LNCaP clone FGC (cell line): Measurements from ENCODE around the gene ASCL2.

ENCODE experiments used
- DNase-seq: peaks from one replicate; pipeline ENCODE4 v3.0.0-alpha.2; 2011; ENCODE audit warnings: low read depth
- H3K4me3 ChIP-seq: 2 replicates; pipeline ENCODE4 v1.5.1; 2011; ENCODE audit warnings: mild to moderate bottlenecking, low read depth, low read length, control low read depth
- TF ChIP-seq, protein P1 (sequence below): IDR thresholded peaks from 2 replicates; pipeline ENCODE4 v1.5.1; 2012; ENCODE audit warnings: mild to moderate bottlenecking; ENCODE audit not compliant: control insufficient read depth, insufficient read depth; ENCODE audit errors: extremely low read depth

ASCL2 gene

DNA sequence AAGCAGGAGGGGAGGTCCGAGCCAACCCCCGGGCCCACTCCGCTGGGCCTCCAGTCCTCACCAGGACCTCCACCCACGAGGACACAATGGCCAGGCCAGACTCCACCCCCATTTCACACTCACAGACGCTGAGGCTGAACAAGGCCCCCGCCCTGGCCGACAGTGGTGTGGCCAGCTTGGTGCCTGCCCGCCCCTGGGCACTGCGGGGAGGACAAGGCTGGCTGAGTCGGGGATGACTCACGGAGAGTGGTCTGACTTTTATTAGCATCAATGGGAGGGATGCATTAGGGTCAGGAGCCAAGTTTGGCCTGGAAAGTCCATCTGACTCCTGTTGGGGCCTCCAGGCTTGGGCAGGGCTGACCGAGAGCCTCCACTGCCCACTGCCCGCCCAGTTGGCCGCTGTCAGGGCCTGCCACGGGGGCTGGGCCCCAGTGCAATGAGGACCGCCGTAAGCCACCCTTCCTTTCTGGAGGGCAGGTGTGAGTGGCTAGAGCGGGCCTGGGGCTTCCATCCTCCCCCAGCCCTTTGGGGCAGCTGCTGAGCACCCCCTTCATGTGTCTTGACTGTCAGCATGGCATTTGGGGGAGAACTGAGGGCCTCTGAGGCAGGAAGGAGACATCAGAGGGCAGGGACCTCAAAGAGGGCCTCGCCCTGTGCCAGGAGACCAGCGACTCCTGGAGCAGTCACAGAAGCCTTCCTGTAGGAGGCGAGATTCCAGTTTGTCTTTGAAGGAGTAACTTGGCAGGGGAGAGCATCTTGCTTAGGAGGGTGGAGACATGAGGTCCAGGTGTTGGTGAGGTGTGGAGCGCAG lies 42.0 kb upstream of the ASCL2 start:
- TF ChIP-seq, protein P1, sequence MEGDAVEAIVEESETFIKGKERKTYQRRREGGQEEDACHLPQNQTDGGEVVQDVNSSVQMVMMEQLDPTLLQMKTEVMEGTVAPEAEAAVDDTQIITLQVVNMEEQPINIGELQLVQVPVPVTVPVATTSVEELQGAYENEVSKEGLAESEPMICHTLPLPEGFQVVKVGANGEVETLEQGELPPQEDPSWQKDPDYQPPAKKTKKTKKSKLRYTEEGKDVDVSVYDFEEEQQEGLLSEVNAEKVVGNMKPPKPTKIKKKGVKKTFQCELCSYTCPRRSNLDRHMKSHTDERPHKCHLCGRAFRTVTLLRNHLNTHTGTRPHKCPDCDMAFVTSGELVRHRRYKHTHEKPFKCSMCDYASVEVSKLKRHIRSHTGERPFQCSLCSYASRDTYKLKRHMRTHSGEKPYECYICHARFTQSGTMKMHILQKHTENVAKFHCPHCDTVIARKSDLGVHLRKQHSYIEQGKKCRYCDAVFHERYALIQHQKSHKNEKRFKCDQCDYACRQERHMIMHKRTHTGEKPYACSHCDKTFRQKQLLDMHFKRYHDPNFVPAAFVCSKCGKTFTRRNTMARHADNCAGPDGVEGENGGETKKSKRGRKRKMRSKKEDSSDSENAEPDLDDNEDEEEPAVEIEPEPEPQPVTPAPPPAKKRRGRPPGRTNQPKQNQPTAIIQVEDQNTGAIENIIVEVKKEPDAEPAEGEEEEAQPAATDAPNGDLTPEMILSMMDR, result 0 out of 2 replicates have a peak, but pooled peaks have one; percentile 1
- no peak overlapping the region for H3K4me3 ChIP-seq
- DNase-seq, result no peak

DNA sequence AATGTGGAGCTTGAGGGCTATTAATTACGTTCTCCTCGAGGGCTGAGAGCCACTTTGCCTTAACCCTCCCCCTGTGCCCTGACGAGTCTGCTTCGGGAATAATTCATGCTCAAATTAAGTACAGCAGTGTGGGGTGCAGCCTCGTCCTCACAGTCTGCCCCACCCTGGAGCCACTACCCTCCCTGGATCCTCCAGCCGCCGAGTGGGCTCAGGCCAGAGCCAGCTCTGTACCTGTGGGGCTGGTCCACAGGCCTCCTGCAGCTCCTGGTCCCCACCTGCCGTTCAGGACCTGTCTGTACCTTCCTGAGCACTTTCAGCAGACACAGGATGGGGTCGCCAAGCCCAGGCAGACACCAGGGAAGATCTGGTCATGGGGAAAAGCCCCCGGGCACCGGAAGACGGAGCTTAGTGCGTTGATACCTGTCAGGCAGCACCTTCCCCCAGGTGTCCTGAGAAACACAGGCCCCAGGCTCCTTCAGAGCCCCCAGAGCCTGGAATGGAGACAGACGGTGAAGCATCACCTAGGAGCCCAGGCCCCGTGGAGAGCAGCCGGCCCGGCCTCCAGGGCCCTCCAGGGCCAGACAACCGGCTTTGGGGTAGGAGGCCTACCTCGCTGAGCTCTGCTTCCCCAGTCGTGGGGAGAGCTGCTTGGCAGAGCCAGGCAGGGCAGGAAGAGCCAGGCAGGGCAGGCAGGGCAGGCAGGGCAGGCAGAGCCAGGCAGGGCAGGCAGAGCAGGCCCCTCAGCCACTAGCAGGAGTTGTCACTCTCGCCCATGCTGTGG lies 41.2 kb upstream of the ASCL2 start:
- no peak overlapping the region for H3K4me3 ChIP-seq
- no peak for DNase-seq
- TF ChIP-seq, protein P1, result no peak

DNA sequence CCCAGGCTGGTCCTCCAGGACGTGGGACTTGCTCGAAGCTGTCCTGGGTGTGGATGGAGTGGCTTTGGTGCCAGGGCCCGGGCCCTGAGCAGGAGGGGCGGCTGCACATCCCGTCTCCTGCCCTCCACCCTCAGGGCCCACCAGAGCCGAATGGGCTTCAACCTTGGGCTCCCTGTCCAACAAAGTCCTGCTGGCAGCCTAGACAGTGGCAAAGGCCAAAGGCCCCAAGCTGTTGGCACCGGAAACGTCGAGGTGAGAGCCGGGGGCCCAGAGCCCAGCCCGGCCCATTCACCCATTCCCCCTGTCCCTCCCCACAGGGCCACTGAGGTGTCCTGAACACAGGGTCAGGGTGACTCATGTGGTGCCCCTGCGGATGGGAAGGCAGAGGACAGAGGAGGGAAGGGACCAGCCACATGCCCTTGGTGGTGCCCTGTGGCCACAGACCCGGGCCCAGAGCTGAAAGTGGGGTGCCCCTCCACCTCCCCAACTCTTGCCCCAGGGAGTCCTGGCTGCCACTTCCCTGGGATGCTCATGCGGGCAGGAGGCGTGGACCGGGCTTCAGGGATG lies 40.5 kb upstream of the ASCL2 start:
- TF ChIP-seq, protein P1, result no peak
- H3K4me3 ChIP-seq, result no peak overlapping the region
- DNase-seq, result no peak

DNA sequence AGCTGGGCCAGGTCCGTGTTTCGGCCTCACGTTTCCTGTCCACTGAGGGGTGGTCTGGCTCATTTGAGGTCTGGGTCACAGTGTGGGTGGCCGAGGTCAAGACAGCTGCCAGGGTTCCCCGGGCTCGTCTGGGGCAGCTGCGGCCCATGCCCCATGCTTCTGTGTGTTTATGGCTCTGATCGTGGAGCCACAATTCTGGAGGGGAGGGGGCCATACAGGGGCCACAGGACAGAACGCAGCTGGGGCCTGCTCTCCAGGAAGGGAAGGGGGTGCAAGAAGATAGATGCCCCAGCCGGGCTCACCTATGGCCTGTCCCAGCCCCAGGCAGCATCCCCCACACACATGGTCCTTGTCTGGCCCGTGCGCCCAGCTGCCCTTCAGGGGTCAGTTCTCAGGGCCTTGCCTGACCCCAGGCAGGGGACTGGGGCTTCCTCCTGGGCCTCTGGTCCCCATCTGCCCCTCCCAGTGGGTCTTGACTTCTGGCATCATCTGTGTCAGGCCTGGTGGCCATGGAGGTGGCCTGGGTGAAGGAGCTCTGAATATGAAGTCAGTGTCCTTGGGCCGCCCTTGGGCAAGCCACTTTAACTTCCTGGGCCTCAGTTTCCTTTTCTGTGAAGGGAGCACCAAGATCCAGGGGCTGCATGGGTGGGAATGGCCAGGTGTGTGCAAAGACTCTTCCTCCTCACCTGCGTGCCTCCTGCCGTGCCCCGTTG lies 39.8 kb upstream of the ASCL2 start:
- H3K4me3 ChIP-seq, result no peak overlapping the region
- TF ChIP-seq, protein P1, result no peak
- no peak for DNase-seq

DNA sequence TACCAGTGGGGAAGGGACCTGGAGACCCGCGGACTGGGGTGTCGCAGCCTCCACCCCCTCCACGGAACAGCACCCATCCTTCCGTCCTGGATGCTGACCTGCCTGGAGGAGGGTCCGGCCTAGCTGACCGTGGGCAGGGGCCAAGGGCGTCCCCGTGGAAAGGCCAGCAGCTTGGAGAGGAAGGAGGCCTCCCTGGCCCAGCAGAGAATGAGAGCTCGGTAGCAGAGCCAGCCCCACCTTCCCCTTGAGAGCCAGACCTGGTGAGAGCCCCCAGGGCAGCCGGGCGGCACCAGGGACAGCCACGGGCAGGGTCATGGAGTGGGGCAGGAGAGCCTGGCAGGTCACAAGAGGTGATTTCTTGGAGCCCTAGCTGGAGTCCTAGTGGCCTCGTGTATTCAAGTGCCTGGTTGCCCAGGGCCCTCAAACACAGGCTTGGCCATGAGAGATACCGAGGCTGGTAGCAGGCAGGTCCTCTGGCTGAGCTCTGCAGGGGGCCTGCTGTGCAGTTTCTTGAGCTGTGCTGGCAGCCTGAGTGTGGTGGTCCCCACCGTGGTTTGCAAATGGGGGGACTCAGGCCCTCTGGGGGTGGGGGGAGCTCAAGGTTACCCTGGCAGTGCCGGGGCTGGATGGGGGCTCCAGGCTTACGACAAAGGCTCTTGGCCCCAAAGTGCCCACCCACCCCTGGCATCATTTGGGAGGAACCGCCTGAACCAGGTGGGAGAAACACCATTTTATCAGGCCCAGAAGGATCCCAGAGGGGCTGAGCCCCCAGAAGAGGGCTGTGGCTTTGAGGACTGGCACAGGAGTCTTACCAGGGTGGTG lies 39.1 kb upstream of the ASCL2 start:
- H3K4me3 ChIP-seq, result no peak overlapping the region
- DNase-seq, result no peak
- TF ChIP-seq, protein P1, result no peak

DNA sequence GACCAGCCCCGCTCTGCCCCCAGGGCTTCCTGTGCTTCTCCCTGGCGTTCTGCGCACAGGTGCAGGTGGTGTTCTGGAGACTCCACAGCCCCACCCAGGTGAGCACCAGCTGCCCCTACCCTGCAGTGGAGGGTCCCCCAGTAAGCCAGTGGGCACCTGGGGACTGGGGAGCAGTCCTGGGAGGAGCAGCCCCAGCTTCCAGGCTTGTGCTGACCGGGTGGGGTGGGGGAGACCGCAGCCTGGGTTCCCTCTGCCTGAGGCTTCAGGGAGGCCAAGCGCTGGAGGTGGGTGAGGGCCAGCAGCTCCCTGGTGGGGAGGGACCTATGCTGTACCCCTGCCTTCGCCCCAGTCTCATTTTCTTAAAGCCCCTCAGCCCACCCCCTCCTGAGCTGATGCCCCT lies 38.3 kb upstream of the ASCL2 start:
- TF ChIP-seq, protein P1, result no peak
- no peak for DNase-seq
- H3K4me3 ChIP-seq, result no peak overlapping the region
